ENCODE measurements around the gene ELMO1. TPM values are rescaled to one million over a fixed set of nuclear protein-coding genes. Genes with fewer than 3 reads are reported as not detected.

Gene ELMO1
- total and polyA plus RNA-seq, 2 of the 13 experiments (the other 11 are each of a cell fraction or from before 2014, with no cell fraction given), result 0.11 to 0.17 TPM

- Histone ChIP-seq H3K79me2 (ENCODE audit: insufficient read depth, low read length) (no peaks in the 10 kb centered on the region), H3K9me3 (ENCODE audit: low read length) (no peaks in the 10 kb centered on the region), H3K4me2 (ENCODE audit: low read depth, low read length) (no peak overlapping the region), H3K36me3 (replicated peaks in 1 of 2; ENCODE audit: control insufficient read depth in 1 of 2, insufficient read depth in 2 of 2, low read length in 2 of 2) (no peaks in the 10 kb centered on the region), H3K4me3 (replicated peaks in 1 of 3; ENCODE audit: insufficient read depth in 1 of 3, low read depth in 2 of 3, low read length in 3 of 3) (no peak overlapping the region), H3K9ac (ENCODE audit: insufficient read depth, low read depth, low read length) (no peak overlapping the region), H4K20me1 (ENCODE audit: insufficient read depth, low read length) (no peaks in the 10 kb centered on the region), H3K27me3 (ENCODE audit: control insufficient read depth in 1 of 2, insufficient read depth in 2 of 2, low read length in 2 of 2) (no peaks in the 10 kb centered on the region), H2AFZ (ENCODE audit: low read length) (no peak overlapping the region), H3K4me1 (ENCODE audit: insufficient read depth, low read length) (no peaks in the 10 kb centered on the region), H3K27ac (ENCODE audit: extremely low read length, insufficient read depth, low read length) (no peak overlapping the region)
- no TSS peak for BruUV-seq (replicated peaks)
- CTCF ChIA-PET (ENCODE audit: low intra/inter-chr PET ratio, low total read pairs), result no interaction called here
- no peak for DNase-seq (ENCODE audit: low spot score)
- WGBS (ENCODE audit: low lambda C conversion rate), result 36% methylated on average over 3 of the region's 4 CpGs
- no peak for FAIRE-seq
- no peak for TF ChIP-seq ATM (IDR thresholded peaks at IDR 0.05; ENCODE audit: borderline replicate concordance)
- no peak for TF ChIP-seq ZBTB7A (CRISPR knock-in tag; IDR thresholded peaks at IDR 0.05)
- no peak for TF ChIP-seq ZNF30 (CRISPR knock-in tag; IDR thresholded peaks at IDR 0.05)
- TF ChIP-seq FOXO4 (CRISPR knock-in tag; conservative IDR thresholded peaks at IDR 0.05), result no peak
- no peak for TF ChIP-seq SALL1 (CRISPR knock-in tag; IDR thresholded peaks at IDR 0.05)
- TF ChIP-seq ZNF580 (CRISPR knock-in tag; IDR thresholded peaks at IDR 0.05; ENCODE audit: borderline replicate concordance, low read depth), result no peak
- no peak for TF ChIP-seq ARID3A (IDR thresholded peaks at IDR 0.05; ENCODE audit: low read depth, low read length)
- TF ChIP-seq PCBP2 (optimal IDR thresholded peaks at IDR 0.05; ENCODE audit: low read depth, low read length, poor library complexity, severe bottlenecking), result no peak
- POLR2A ChIA-PET, result no interaction called here
- in situ Hi-C loops (cut with HindIII; ENCODE audit: extremely low pct_ligation_motif_present, low pct_unique_long_range_greater_than_20kb) (no loop called here), intact Hi-C loops (cut with micrococcal nuclease; ENCODE audit: unreplicated experiment) (no loop called here)
- no peak for ATAC-seq
Measured at GRCh38 chr7:37323966-37324365, 124.7 kb downstream of the ELMO1 start.

Measured in HepG2 (cell line).